Breast epithelium (tissue), 4 donors: ENCODE results near the gene SLC2A13. TPM values are rescaled to one million over a fixed set of nuclear protein-coding genes. Genes with fewer than 3 reads are reported as not detected.

Experiments used
- DNase-seq, 2 donors: peaks; one replicate each; pipeline ENCODE4 v3.0.0-alpha.2; 2019; ENCODE audit warnings: low spot score in 2 of 2
- H3K27ac ChIP-seq, 2 donors: fragments of 200-600 bp; sonication (generic) in 1 of 2; one replicate each; pipeline ENCODE4 v1.5.1; 2016 to 2019; ENCODE audit warnings: mild to moderate bottlenecking in 1 of 2
- H3K27me3 ChIP-seq, 2 donors: fragments of 200-600 bp; sonication (generic) in 1 of 2; one replicate each; pipeline versions ENCODE4 v1.5.1 to v1.6.0; 2017 to 2019; ENCODE audit warnings: control low read depth in 1 of 2, mild to moderate bottlenecking in 1 of 2
- H3K36me3 ChIP-seq: fragments of 200-600 bp; one replicate; pipeline ENCODE4 v1.5.1; 2019
- H3K4me1 ChIP-seq, 2 donors: fragments of 200-600 bp; sonication (generic); one replicate each; pipeline ENCODE4 v1.5.1; 2016 to 2019; ENCODE audit warnings: control low read depth in 1 of 2
- H3K4me3 ChIP-seq, 3 donors: fragments of 200-600 bp; sonication (generic); 1 replicate in 2 of 3; 2 replicates in 1 of 3; pipeline ENCODE4 v1.5.1; 2016 to 2019; ENCODE audit warnings: mild to moderate bottlenecking in 3 of 3, moderate library complexity in 2 of 3
- H3K9me3 ChIP-seq, 2 donors: fragments of 200-600 bp; sonication (generic) in 1 of 2; one replicate each; pipeline ENCODE4 v1.5.1; 2016 to 2019; ENCODE audit warnings: control low read depth in 1 of 2
- CTCF ChIP-seq, 3 donors: fragments of 450-650 bp; IDR thresholded peaks; one replicate each; pipeline ENCODE4 v1.5.1; 2016 to 2017; ENCODE audit warnings: antibody characterized with exemption in 3 of 3, mild to moderate bottlenecking in 3 of 3, moderate library complexity in 3 of 3
- POLR2A ChIP-seq: fragments of 450-650 bp; IDR thresholded peaks from one replicate; pipeline ENCODE4 v1.6.1; 2016; ENCODE audit warnings: antibody characterized with exemption, mild to moderate bottlenecking, moderate library complexity
- POLR2AphosphoS5 ChIP-seq, 3 donors: sonication (generic); formaldehyde crosslinking; IDR thresholded peaks; one replicate each; pipeline ENCODE4 v1.6.1; 2017; ENCODE audit warnings: antibody characterized with exemption in 3 of 3
- intact Hi-C: fragments of 100-400 bp; cut with DNase I; formaldehyde crosslinking; loops from one replicate; pipeline ENCODE4 v1.15.1; 2023; ENCODE audit warnings: low total_unique reads
- total RNA-seq, 3 donors: library from RNA; depleted of rRNA; stranded (reverse); fragments of >200 nt; gene quantifications; one replicate each; pipeline ENCODE4 v1.1.0, GENCODE V29; 2016

SLC2A13 gene
- total RNA-seq, 3 donors from 2014 or later, result 17.1 to 32.2 (median 22.0) TPM

DNA sequence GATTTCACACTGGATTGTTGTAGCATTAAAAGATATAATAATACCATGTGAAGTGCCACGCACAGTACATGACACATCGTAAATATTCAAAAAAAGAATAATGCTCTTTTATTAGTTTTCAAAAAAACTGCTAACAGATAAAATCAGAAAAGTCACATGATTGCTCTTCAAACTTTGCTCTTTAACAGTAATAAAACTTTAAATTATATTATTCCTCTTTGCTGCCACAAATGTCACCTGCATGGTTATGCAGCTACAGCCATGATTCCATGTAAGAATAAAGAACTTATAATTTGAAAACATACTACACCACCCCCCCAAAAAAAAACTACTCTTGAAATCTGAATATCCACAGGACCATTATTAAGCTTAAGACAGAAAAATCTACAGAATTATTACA, 90.0 kb downstream of the SLC2A13 start:
- TF ChIP-seq CTCF (IDR thresholded peaks at IDR 0.05), result no peak
- TF ChIP-seq POLR2AphosphoS5 (IDR thresholded peaks at IDR 0.05), result no peak
- no peak for TF ChIP-seq POLR2A
- DNase-seq, result no peak
- intact Hi-C loops, result no loop called here

DNA sequence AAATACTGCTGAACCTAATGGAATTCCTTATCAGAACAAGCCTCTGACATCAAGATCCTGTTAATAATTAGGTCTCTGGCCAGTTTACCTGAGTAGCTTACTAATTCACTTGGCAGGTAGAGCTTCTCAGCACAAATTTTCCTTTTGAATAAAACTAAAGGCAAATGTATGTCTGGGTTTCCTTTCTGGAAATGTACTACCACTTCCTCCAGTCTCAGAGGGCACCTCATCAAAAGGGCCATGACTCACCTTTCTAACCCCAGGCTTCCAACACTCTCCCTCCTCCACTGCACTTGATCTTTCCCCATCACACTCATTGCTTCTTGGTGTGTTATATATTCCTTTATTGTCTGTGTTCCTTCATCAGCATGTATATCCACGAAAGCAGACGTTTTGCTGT, 90.5 kb downstream of the SLC2A13 start:
- Histone ChIP-seq H3K4me3 (no peak overlapping the region), H3K27ac (no peak overlapping the region), H3K9me3 (no peaks in the 10 kb centered on the region), H3K36me3 (no peaks in the 10 kb centered on the region), H3K27me3 (no peaks in the 10 kb centered on the region), H3K4me1 (no peaks in the 10 kb centered on the region)
- TF ChIP-seq POLR2AphosphoS5 (IDR thresholded peaks at IDR 0.05), result no peak
- intact Hi-C loops, result no loop called here
- DNase-seq, result no peak

More for the DNA sequence above, 90.0 kb downstream of the SLC2A13 start:
- Histone ChIP-seq H3K9me3 (no peaks in the 10 kb centered on the region), H3K36me3 (no peaks in the 10 kb centered on the region), H3K4me1 (no peaks in the 10 kb centered on the region), H3K27me3 (no peaks in the 10 kb centered on the region), H3K4me3 (no peak overlapping the region), H3K27ac (no peak overlapping the region)

DNA sequence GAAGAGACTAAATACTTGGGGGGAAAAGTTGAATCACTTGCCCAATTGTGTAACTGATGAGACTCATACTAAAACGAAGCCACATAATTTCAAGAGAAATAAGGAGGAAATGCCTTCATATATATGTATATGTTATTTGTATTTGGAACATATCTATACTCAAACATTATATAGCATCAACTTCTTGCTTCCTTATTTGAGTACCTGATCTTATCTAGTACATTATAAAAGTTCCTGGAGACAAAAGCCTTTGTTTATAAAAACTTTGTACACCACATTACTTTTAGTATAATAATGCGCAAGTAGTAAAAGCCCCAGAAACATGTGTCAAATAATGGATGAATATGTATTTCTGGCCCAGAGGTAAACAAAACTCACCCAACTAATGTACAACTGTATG, 92.0 kb downstream of the SLC2A13 start:
- Histone ChIP-seq H3K4me1 (no peaks in the 10 kb centered on the region), H3K27me3 (no peaks in the 10 kb centered on the region), H3K4me3 (no peak overlapping the region), H3K9me3 (no peaks in the 10 kb centered on the region), H3K27ac (no peak overlapping the region), H3K36me3 (no peaks in the 10 kb centered on the region)
- intact Hi-C loops, result no loop called here
- no peak for DNase-seq
- TF ChIP-seq POLR2A, result no peak
- TF ChIP-seq CTCF (IDR thresholded peaks at IDR 0.05), result no peak
- no peak for TF ChIP-seq POLR2AphosphoS5 (IDR thresholded peaks at IDR 0.05)

GRCh38 chr12:40013292-40013691, 92.6 kb downstream of the SLC2A13 start:
- Histone ChIP-seq H3K4me3 (no peak overlapping the region), H3K9me3 (no peaks in the 10 kb centered on the region), H3K36me3 (no peaks in the 10 kb centered on the region), H3K27me3 (no peaks in the 10 kb centered on the region), H3K27ac (no peak overlapping the region), H3K4me1 (no peaks in the 10 kb centered on the region)
- TF ChIP-seq POLR2A, result no peak
- TF ChIP-seq CTCF (IDR thresholded peaks at IDR 0.05), result no peak
- no peak for TF ChIP-seq POLR2AphosphoS5 (IDR thresholded peaks at IDR 0.05)
- DNase-seq, result no peak
- intact Hi-C loops, result no loop called here

DNA sequence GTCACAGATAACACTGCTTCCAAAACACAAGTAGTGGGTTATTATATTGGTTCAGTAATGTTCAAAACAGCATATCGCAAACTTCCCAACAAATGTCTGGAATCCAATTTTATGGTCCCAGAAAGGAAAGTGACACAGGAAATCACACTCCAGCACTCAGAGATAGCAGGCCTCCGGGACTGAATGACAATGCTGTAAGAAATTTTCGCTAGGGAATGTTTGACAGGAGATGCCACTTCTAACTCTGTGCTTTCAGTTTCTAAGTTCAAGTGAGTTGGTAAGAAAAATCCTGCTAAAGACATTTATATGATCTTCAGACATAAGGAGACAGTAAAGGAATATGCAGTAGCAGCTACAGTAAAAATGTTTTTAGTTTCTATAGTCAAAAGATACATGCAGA, 93.2 kb downstream of the SLC2A13 start:
- H3K27me3 ChIP-seq, result no peaks in the 10 kb centered on the region
- no peaks in the 10 kb centered on the region for H3K9me3 ChIP-seq
- no peaks in the 10 kb centered on the region for H3K36me3 ChIP-seq
- no peak overlapping the region for H3K4me3 ChIP-seq
- TF ChIP-seq POLR2A (no peak), CTCF (IDR thresholded peaks at IDR 0.05) (no peak), POLR2AphosphoS5 (IDR thresholded peaks at IDR 0.05) (no peak)
- no peaks in the 10 kb centered on the region for H3K4me1 ChIP-seq
- H3K27ac ChIP-seq, result no peak overlapping the region
- no peak for DNase-seq
- intact Hi-C loops, result no loop called here

DNA sequence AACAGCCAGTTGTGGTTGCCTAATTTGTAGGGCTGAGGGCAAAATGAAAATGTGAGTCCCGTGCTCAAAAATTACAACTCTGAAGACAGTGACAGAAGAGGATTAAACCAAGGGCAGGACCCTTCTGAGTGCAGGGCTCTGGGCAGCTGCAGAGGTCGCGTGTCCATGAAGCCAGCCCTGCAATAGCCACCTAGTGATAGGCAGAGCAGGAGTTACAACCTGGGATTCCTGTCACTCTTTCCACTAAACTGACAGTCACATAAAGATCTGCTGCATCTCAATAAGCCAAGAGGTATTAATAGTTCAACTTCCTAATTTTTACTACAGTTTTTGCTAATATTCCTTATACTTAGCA, 94.1 kb downstream of the SLC2A13 start:
- no peak for DNase-seq
- peak overlapping the region in 2 of 3 donors; percentile 17 to 20 for H3K4me3 ChIP-seq
- H3K9me3 ChIP-seq, result no peaks in the 10 kb centered on the region
- no peak overlapping the region for H3K27ac ChIP-seq
- intact Hi-C loops, result no loop called here
- no peaks in the 10 kb centered on the region for H3K36me3 ChIP-seq
- H3K4me1 ChIP-seq, result no peaks in the 10 kb centered on the region
- TF ChIP-seq POLR2AphosphoS5 (IDR thresholded peaks at IDR 0.05) (no peak), POLR2A (no peak), CTCF (IDR thresholded peaks at IDR 0.05) (no peak)
- no peaks in the 10 kb centered on the region for H3K27me3 ChIP-seq
